ELR (cell line): ENCODE measurements around the gene THRAP3.
"Not testable (repeated sequence)": the region's sequence is repeated elsewhere in the genome, so short reads cannot be mapped to it uniquely, and the experiment has no call there.

Source experiments
- DNase-seq: peaks from one replicate; pipeline ENCODE4 v3.0.0-alpha.2; 2015; ENCODE audit warnings: low read depth

THRAP3 gene, protein sequence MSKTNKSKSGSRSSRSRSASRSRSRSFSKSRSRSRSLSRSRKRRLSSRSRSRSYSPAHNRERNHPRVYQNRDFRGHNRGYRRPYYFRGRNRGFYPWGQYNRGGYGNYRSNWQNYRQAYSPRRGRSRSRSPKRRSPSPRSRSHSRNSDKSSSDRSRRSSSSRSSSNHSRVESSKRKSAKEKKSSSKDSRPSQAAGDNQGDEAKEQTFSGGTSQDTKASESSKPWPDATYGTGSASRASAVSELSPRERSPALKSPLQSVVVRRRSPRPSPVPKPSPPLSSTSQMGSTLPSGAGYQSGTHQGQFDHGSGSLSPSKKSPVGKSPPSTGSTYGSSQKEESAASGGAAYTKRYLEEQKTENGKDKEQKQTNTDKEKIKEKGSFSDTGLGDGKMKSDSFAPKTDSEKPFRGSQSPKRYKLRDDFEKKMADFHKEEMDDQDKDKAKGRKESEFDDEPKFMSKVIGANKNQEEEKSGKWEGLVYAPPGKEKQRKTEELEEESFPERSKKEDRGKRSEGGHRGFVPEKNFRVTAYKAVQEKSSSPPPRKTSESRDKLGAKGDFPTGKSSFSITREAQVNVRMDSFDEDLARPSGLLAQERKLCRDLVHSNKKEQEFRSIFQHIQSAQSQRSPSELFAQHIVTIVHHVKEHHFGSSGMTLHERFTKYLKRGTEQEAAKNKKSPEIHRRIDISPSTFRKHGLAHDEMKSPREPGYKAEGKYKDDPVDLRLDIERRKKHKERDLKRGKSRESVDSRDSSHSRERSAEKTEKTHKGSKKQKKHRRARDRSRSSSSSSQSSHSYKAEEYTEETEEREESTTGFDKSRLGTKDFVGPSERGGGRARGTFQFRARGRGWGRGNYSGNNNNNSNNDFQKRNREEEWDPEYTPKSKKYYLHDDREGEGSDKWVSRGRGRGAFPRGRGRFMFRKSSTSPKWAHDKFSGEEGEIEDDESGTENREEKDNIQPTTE

GRCh38 chr1:36223996-36224536 is at the start of gene THRAP3:
Gene THRAP3, plus strand, starts transcription at chr1:36224443. Its CDS starts 58,121 bp downstream, at chr1:36282564.
- DNase-seq, result peak; percentile 99

GRCh38 chr1:36174713-36175112 is 49.5 kb upstream of the THRAP3 start:
- no peak for DNase-seq

DNA sequence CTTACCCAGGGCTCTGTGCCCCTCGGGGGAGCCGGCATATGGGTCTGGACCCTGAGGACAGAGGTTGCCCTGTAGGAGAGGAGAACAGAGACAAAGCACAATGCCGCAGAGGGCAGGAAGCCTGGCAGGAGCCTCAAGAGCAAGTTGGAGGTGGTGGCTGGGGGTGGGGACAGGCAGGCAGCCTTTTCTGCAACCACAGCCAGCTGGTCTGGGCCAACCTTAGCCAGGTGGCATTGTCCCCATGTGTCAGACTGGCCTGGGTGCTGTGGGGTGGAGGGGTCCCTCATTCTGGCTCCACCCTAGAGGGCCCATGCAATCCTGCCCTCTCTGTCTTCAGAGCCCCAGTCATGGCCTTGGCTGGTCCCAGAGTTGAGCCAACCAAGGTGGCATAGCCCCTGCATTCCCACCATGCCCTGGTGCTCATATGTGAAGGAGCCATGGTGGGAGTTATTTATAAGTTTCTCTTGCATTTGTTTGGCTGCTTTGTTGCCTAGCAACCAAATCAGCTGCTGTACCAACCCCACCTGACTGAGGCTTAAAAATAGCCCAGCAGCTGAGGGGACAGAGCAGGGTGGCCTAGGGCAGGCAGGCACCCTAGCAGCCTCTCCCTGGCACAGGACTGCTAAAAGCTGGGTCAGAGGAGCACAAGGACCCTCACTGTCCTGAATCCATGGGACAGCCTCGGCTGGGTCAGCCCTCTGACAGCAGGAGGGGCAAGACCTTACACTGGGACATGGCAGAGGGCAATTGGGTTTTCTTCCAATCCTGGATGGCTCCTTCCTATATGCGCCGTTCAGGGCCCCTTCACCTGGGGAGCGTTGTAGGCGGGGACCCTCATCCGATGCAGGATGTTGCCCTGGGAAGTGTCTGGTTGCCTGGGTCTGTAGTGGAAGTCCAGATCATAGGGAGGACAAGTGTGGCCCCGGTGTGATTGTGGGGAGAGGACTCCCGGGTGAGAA is 48.8 kb upstream of the THRAP3 start:
- DNase-seq, result no peak

DNA sequence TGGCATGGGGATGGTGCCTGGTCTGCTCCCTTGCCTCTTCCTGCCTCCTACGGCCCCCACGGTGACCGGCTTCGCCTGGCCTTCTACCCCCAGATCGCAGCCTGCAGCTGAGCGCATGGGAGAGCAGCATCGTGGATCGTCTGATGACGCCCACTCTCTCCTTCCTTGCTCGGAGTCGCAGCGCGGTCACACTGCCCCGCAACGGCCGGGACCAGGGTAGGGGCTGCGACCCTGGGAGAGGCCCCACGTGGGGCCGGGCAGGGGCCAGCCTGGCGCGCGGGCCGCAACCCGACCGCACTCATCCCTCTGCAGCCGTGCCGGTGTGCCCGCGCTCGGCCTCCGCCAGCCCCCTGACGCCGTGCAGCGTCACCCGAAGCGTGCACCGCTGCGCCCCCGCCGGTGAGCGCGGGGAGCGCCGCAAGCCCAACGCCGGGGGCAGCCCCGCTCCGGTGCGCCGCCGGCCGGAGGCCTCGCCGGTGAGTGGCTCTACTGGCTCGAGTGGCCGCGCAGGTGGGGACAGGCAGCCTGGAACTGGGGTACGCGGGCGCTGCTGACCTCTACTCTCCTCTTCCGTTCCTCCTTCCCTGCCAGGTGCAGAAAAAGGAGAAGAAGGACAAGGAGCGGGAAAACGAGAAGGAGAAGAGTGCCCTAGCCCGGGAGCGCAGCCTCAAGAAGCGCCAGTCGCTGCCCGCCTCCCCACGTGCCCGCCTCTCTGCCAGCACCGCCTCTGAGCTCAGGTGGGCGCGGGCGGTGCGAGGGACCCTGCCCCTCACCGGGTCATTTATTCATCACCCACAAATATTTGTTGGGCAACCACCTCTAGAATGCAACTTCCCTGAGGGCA is 47.9 kb upstream of the THRAP3 start:
- no peak for DNase-seq

GRCh38 chr1:36177589-36178431 is 46.4 kb upstream of the THRAP3 start:
- no peak for DNase-seq

DNA sequence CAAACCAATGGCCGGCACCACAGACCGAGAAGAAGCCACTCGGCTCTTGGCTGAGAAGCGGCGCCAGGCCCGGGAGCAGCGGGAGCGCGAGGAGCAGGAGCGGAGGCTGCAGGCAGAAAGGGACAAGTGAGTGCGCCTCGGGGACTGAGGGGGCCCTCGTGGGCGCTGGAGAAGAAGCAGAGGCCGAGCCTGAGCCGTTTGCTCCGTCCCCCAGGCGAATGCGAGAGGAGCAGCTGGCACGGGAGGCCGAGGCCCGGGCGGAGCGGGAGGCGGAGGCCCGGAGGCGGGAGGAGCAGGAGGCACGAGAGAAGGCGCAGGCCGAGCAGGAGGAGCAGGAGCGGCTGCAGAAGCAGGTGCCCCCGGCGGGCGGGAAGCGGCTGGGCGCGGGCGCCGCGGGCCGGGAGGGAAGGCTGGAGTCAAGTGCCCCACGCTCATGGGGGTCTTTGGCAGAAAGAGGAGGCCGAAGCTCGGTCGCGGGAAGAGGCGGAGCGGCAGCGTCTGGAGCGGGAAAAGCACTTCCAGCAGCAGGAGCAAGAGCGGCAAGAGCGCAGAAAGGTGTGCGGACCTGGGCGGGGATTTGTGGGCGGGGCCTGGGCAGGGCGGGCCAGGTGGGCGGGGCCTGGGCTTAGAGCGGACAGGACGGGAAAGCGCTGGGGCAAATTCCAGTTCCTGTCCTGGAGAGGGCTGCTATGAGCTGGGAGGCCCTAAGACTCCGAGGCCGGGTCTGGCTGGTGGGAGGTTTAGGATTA is 45.6 kb upstream of the THRAP3 start:
- DNase-seq, result no peak

- DNase-seq, result no peak
These were observed 45.0 kb upstream of the THRAP3 start for GRCh38 chr1:36179220-36179600.

GRCh38 chr1:36182734-36183133 is 41.5 kb upstream of the THRAP3 start:
- DNase-seq, result no peak

GRCh38 chr1:36183309-36183856 is 40.9 kb upstream of the THRAP3 start:
- DNase-seq, result no peak

DNA sequence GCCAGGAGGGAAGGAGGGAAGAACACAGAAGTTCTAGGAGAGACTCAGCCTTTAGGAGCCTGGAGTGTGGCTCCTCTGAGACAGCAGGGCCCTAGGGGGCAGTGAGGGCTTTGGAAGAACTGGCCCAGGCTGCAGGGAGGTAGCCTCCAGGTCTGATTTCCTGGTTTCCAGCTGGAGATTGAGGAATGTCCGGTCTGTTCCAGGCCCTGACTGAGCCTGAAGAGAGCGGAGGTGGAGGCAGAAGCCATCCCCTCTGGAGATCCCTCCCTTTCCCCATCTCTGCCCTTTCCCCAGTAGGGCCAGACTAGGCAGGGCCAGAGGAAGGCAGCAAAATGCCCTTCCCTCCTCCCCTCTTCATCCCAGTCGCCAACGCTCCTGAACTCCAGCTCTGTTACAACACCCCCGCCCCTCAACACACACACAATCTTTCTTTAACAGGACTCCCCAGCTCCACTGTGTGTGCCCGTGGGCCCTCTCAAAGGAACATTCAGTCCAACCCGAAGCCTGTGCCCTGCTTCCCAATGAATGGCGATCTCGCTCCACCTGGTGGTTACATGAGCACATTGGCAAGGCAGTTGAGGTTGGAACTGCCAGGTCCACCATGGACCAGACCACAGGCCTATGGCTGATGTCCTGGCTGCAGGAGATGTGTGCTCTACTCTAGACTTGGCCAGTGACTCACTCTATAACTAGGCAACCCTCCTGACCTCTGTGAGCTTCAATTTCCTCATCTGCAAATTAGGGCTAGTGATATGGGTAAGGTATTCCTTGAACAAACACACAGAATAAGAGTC is 36.2 kb upstream of the THRAP3 start:
- DNase-seq, result peak; percentile 93

GRCh38 chr1:36196805-36197204 is 27.4 kb upstream of the THRAP3 start:
- not testable (repeated sequence) for DNase-seq

- DNase-seq, result no peak
These were observed 25.6 kb upstream of the THRAP3 start for GRCh38 chr1:36198641-36199040.

- peak; percentile 43 for DNase-seq
These were observed 24.1 kb upstream of the THRAP3 start for GRCh38 chr1:36199934-36200741.

GRCh38 chr1:36203027-36203553 is 21.2 kb upstream of the THRAP3 start:
- DNase-seq, result no peak

DNA sequence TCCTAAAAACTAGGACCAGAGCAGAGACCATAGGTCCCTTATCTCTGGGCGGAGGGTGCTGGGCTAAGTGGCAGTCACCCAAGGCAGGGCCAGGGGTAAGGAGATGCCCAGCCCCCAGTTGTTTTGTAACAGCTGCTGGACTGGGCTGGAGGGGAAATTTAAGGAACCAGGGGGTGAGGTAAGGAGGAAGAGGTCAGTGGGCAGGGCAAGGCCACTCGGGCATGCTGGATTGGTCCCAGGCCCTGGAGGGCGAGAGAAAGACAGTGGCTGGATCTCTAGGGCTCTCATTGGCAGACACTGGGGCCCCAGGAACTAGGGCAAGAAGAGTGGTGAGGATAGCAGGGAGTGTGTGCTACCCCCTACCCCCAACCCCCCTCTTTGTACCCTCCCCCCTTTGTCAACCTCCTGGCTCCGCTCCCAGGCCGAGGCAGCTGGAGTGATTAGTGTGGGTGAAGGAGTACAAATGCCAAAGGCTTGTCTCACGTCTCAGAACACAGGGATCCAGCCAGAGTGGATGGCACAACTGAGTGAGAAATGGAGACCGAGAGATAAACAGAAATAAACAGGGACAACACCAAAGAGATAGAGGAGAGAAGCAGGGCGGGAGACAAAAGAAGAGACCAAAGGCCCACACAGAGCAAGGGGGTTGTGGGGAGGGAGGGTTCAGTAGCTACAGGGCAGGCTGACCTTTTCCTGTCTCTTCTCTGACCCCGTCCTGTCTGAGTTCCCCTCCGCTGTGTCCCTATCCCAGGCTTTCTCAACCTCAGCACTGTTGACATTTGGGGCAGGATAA is 20.5 kb upstream of the THRAP3 start:
- no peak for DNase-seq
